Measurements from ENCODE around the gene VGF.
A peak's percentile ranks its signal among the peaks of the same experiment; 100 is the strongest.

Gene VGF

DNA sequence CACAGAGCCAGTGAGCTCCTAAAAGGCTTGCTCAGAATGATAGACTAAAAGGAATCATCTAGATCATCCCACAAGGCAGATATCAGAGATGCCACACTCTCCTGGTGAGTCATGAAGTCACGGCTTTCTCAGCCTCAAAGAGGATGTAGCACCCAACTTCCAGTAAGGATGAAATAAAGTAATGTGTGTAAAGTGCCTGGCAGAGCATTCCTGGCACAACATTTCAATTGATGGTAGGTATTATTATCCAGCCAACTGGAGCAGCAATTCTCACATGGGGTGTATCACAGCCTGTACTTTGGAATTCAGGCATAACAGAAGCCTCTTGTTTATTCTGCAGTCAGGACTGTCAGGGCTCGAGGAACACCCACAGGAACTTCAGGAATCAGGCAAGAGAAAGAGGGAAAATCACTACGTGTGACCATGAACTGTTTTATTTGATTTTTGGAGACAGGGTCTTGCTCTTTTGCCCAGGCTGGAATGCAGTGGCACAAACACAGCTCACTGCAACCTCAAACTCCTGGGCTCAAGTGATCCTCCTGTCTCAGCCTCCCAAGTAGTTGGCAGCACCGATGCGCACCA lies 20.0 kb upstream of the VGF start:
- DNase-seq, result no peak

DNA sequence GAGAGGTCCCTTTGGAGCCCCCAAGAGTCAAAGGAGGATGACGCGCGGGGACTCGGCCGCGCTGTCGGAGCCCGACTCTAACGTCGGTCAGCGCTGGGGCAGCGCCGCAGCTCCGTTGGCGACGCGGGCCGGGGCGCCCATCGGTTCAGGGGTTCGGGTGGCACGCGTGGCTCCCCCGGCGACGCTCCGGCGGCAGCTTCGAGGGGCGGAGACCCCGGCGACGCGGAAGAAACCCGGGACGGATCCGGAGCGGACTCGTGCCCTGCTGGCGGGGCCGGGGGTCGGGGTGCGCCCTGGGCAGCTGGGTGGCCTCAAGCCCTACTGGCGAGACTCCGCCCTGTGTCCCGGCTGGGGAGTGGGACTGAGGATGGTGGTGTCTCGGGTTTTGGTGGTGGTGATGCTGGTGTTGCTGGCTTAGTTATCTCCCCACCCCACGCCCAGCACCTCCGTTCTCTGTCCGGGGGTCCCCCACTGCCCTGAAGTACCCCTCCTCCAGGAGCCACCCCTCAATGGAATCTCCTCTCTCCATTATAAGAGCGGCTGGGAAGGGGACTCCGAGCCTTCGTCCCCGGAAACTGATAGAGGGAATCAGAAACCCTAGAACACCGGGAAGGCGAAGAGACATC lies 14.9 kb upstream of the VGF start, which contains the start of gene NAT16:
Gene NAT16 (minus strand): TSS at position 164 of the 626 bp plus-strand sequence. CDS start 5,486 bp downstream, outside the sequence.
- no peak for DNase-seq

- no peak for DNase-seq
These were observed 14.3 kb upstream of the VGF start for GRCh38 chr7:101179713-101180112.

DNA sequence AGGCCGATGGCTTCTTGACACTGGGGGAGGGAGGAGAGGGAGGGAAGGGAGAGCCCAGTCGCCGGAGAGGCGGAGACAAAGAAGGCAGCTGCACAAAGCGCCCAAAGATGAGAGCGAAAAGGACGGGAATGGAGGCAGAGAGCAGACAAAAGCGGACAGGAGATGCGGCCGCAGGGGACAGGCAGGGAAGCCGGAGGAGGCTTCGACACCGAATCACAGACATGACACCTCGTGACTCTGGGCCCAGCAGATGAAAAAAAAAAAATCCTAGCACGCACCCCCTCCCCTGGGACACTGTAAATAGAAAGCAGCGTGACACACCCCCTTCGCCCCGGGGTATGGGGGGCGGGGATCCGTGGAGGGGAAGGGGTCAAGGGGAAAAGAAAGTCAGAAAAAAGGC lies 13.7 kb upstream of the VGF start:
- no peak for DNase-seq

GRCh38 chr7:101177644-101178043 lies 12.3 kb upstream of the VGF start:
- no peak for DNase-seq

DNA sequence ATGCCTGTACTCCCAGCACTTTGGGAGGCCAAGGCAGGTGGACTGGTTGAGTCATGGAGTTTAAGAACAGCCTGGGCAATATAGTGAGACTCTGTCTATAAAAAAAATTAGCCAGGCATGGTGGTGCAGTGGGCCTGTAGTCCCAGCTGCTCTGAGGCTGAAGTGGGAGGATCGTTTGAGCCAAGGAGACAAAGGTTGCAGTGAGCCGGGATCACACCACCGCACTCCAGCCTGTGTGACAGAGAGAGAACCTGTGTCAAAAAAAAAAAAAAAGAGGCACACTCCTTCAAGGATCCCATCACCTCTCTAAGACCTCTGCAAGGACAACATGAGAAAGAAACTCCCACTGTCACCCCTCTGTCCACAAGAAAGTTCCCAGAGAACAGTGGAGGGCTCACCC lies 10.3 kb upstream of the VGF start:
- no peak for DNase-seq

DNA sequence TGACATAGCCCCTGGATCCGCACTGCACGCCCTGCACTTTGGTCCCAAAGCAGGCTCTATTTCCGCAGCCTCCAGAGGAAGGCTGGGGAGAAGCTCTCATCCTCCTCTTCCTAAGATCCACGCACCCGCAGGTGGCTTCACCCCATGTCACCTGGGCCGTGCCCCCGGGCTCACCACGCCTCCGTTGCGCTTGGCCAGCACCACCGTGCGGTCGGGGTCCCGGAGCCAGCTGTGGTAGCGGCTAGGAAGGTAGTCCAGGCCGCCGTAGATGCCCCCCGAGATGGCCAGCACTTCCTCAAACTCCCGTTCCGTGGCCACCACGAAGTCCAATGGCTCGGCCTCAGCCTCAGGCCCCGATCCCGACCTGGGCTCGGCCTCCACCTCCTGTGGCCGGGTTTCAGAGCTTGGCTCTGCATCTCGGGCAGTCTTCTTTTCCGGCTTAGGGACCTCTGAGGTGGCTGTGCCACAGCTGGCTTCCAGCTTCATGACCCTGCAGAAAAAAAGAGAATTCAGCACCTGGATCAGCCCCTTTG lies 9.0 kb upstream of the VGF start:
- no peak for DNase-seq

- peak; percentile 64 for DNase-seq
These were observed 8.4 kb upstream of the VGF start for GRCh38 chr7:101173752-101174244.

- no peak for DNase-seq
These were observed 7.7 kb upstream of the VGF start for GRCh38 chr7:101172854-101173751.

DNA sequence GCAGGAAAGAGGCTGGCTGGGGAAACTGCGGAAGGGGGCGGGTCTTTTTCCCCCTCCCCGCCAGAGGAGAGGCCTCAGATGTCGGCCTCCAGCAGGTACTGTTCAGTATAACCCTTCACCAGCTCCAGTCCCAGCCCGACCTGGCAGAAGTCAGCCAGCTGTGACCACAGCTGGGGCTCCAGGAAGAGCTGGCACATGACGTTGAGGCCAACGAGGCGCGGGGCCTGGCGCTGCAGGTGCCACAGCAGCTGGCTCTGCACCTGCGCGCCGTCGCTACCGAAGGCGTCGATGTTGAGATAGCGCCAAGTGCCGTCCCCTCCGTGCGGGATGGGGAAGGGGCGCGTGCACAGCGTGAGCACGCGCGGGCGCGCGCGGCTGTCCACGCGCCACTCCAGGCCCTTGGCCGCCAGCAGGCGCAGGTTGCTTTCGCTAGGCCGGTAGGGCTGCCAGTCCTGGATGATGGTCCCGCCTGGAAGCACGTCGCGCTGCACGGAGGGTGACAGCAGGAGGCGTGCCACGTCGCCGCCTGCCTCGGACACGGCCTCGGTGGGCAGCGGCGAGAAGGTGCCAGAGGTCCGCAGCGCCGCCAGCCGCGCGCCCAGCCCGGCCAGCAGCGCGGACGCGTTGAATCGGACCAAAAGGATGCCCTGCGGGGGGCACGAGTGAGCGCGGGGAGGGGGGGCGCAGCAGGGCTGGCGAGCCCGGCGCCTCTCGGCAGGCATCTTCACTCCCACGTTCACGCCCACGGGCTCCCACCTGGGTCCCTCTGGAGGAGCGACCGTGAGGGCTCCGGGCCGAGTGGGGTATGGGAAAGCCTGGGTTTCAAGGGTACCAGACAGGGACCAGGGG lies 6.9 kb upstream of the VGF start:
- peak; percentile 47 for DNase-seq

GRCh38 chr7:101171442-101171837 lies 6.1 kb upstream of the VGF start:
- DNase-seq, result no peak

- DNase-seq, result no peak
These were observed 5.5 kb upstream of the VGF start for GRCh38 chr7:101170617-101171441.

DNA sequence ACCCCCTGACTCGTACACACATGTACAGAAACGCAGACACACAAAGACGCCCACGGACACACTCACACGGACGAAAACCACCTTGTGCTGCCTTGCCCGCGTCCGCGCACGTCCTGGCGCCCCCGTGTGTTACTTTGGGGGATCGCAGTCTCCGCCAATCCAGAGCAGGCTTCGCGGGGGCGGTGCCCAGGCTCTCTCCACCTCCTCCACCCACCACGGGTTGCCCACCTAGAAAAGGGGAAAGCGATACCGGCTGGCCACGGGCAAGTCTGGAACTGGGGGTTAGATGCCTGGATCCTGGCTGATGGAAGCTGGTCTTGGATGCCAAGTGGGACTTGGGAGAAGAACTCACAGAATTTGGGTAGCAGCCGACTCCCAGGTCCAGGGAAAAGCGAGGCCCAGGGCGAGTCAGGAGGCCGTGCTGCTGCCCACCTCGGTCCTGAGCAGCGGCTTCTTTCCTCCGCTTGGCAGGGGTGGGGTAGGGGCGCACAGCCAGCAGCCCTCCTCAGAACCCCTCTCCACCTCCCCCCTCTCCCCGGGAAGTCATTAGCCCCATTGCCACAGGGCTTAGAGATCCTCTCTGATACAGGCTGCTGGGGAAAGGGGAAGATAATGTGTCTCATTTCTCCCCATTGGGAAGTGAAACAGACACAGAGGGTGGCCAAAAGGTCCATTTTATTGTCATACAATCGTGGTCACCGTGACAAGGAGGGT lies 4.6 kb upstream of the VGF start:
- DNase-seq, result peak; percentile 77

DNA sequence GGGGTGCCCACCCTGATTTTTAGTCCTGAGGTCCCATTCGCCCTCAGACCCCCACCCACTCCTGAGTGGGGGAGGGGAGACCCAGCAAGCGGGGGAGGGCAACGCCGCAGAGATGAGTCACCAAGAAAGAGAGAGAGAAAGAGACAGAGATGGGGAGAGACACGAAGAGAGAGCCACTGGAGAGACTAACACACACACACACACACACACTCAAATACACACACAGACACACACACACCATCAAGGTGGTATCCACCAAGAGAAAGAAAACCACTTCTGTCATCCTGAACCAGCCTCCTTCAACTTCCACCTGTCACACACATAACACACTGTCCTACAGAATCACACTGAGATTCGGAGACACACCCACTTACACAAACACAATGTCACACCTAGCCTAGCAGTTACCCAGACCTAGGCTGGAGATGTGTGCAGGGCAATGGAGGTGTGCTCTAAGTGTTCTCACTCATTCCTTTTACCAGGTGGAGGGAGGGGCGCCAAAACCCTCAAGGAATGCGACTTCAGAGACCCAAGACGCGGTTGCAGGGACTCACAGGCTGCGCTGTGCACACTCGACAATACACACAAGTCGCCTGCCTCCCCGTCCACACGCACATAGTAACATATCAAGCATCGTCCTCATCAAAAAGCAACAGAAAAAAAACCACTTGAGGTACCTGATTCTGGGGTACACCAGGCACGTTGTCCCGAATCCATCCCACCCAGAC lies 3.9 kb upstream of the VGF start:
- DNase-seq, result no peak

DNA sequence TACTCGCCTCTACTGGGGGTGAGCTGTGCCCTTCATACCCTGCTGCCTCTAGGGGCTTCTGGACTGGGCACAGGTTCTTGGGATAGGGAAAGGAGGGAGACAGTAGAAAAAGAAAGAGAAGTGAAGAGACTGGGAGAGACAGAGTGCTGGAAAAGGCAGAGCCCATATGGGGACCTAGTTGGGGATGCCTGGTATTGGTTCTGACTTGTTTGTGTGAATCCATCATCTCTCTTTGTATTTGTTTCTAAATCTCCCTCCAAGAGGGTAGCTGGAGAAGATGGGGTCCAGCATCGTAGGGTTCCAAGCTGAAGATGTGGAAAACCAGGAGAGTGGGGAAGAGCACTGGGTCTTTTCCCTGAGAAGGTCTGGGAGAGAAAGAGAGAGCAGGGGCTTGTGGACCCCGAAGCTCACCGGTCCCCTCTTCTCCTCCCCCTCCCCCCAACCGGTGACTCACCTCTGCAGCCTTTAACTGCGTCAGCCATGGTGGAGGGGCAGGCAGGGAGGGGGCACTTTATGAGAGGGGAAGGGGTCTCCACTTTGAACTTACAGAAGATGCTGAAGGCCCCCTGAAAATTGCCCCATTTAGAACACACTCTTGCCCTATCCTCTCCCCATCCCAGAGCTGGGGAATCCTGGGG lies 3.2 kb upstream of the VGF start:
- DNase-seq, result no peak

DNA sequence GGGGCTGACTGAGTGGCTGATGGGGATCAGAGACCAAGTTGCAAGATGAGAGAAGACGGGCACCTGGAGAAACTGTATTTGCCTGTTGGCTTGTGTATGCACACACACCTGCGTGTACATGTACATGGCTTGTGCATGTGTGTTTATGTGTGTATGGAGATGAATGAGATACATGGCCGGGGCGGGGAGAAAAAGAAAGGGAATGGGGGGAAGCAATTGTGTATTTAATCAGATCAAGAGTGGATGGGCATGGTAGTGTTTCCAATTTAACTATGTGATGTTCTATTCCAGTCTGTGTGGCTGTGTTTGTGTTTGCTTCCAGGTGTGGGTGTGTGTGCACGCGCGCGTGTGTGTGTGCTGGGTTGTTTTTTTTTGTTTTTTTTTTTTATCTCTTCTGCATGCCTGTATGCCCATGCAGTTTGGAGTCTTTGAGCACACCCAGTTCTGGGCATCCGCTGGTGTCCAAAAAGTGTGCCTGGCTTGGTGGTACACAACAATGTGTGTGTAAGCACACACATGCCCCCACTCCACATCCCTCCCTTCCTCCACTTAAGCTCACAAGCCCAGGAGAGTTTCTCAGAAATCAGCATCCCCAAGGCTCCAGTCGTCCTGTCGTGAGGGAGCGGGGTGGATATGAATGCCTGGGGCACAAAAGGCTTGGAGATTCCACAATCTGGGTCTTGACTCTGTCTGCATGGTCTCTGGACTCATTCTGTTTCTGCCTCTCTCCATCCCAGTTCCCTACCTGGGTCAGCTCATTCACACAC lies 2.5 kb upstream of the VGF start:
- no peak for DNase-seq

- DNase-seq, result no peak
These were observed 1.7 kb upstream of the VGF start for GRCh38 chr7:101166909-101167644.

DNA sequence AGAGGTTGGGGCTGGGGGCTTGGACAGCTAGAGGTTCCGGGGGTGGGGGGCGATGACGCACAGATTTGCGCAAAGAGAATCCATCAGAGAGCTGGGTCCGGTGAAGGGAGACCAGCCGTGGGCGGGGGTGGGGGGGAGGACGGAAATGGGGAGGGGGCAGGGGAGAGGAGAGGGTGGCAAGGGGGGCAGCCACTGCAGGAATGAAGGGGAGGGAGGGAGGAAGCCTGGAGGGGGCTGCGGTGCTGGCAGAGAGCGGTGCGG lies 1.2 kb upstream of the VGF start:
- no peak for DNase-seq

Data from CD4-positive, alpha-beta T cell treated with Interleukin-15 for 1 hour (primary cell).